ENCODE data around the gene STARD10. TPM values are rescaled to one million over a fixed set of nuclear protein-coding genes. Genes with fewer than 3 reads are reported as not detected.

Gene STARD10
- total RNA-seq, 4 donors from 2014 or later = 26.6 to 75.4 (median 58.1) TPM

DNA sequence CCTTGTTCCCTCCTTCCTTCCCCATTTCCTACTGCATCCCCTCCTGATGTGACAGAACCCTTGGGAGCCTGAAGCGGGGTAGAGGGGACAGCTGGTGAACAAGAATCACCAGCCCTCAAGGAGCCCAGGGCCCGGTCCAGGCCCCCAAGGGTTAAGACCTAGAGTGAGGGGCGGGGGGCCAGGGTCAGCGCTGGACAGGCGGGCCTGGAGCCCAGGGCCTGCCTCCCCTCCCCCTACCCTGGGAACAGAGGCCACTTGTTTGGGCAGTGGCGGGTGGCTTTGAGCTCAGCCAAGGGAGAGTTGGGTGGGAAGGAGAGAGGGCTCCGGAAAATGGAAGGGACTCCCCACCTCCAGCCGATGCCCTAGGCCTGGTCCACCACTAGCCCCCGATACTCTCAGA lies 43.8 kb downstream of the STARD10 start:
- peaks cover 17 to 54% (median 42%) of the 10 kb centered on the region in 4 donors for H3K4me1 ChIP-seq
- peaks cover 0 to 7% (median 3%) of the 10 kb centered on the region in 4 donors for H3K36me3 ChIP-seq
- intact Hi-C loops (cut with DNase I) = no loop called here
- 84% methylated on average over 6 of the region's 9 CpGs for WGBS
- DNase-seq (ENCODE audit: extremely low spot score) = no peak
- TF ChIP-seq CTCF (IDR thresholded peaks at IDR 0.05) (no peak), POLR2A (IDR thresholded peaks at IDR 0.05; ENCODE audit: low read depth) (no peak), EP300 (IDR thresholded peaks at IDR 0.05) (no peak), POLR2AphosphoS5 (IDR thresholded peaks at IDR 0.05) (no peak)
- no peaks in the 10 kb centered on the region for H3K9me3 ChIP-seq
- H3K27ac ChIP-seq (replicated peaks in 1 of 4) = no peak overlapping the region
- no peaks in the 10 kb centered on the region for H3K27me3 ChIP-seq
- H3K4me3 ChIP-seq = no peak overlapping the region

- intact Hi-C loops (cut with DNase I) = no loop called here
- no peak for DNase-seq (ENCODE audit: extremely low spot score)
- WGBS = 97% methylated on average over 4 of the region's 6 CpGs
- Histone ChIP-seq H3K9me3 (no peaks in the 10 kb centered on the region), H3K27ac (replicated peaks in 1 of 4) (no peak overlapping the region), H3K27me3 (no peaks in the 10 kb centered on the region), H3K4me1 (peaks cover 12 to 67% (median 55%) of the 10 kb centered on the region in 4 donors), H3K36me3 (no peaks in the 10 kb centered on the region), H3K4me3 (no peak overlapping the region)
- TF ChIP-seq CTCF (IDR thresholded peaks at IDR 0.05) = no peak
- TF ChIP-seq POLR2AphosphoS5 (IDR thresholded peaks at IDR 0.05) = no peak
- no peak for TF ChIP-seq EP300 (IDR thresholded peaks at IDR 0.05)
- TF ChIP-seq POLR2A (IDR thresholded peaks at IDR 0.05; ENCODE audit: low read depth) = no peak
Measured at GRCh38 chr11:72747289-72747855, 46.5 kb downstream of the STARD10 start.

DNA sequence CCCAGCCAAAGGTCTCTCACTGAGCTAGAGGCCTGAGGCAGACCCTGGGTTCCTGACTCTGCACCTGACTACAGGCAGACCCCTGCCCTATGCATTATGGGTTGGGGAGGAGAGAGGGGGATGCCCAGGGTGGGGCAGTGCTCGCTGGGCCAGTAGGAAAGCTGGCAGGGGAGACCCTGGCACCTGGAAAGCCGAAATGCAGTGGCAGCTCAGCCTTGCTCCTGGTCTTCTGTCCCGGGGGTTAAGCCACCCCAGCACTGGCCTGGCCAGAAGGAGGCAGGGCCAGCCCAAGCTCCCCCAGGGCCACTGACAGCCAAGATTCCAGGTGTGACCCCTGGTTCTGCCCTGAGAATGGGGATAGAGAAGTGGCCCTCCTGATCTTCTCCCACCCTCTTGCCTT lies 47.0 kb downstream of the STARD10 start:
- Histone ChIP-seq H3K4me3 (no peak overlapping the region), H3K9me3 (no peaks in the 10 kb centered on the region), H3K27ac (replicated peaks in 1 of 4) (no peak overlapping the region), H3K4me1 (peaks cover 16 to 67% (median 56%) of the 10 kb centered on the region in 4 donors), H3K27me3 (no peaks in the 10 kb centered on the region), H3K36me3 (no peaks in the 10 kb centered on the region)
- TF ChIP-seq POLR2AphosphoS5 (IDR thresholded peaks at IDR 0.05) (no peak), CTCF (IDR thresholded peaks at IDR 0.05) (no peak), EP300 (IDR thresholded peaks at IDR 0.05) (no peak), POLR2A (IDR thresholded peaks at IDR 0.05; ENCODE audit: low read depth) (no peak)
- intact Hi-C loops (cut with DNase I) = no loop called here
- WGBS = 93% methylated on average over 2 of the region's 3 CpGs
- DNase-seq (ENCODE audit: extremely low spot score) = no peak

GRCh38 chr11:72745925-72746550 lies 47.8 kb downstream of the STARD10 start:
- no peaks in the 10 kb centered on the region for H3K9me3 ChIP-seq
- H3K36me3 ChIP-seq = no peaks in the 10 kb centered on the region
- TF ChIP-seq EP300 (IDR thresholded peaks at IDR 0.05) = no peak
- no peak for TF ChIP-seq POLR2A (IDR thresholded peaks at IDR 0.05; ENCODE audit: low read depth)
- TF ChIP-seq POLR2AphosphoS5 (IDR thresholded peaks at IDR 0.05) = no peak
- TF ChIP-seq CTCF (IDR thresholded peaks at IDR 0.05) = no peak
- no peaks in the 10 kb centered on the region for H3K27me3 ChIP-seq
- H3K4me1 ChIP-seq = peaks cover 12 to 67% (median 56%) of the 10 kb centered on the region in 4 donors
- H3K27ac ChIP-seq (replicated peaks in 1 of 4) = no peak overlapping the region
- no peak for DNase-seq (ENCODE audit: extremely low spot score)
- 82% methylated on average over 5 of the region's 11 CpGs for WGBS
- H3K4me3 ChIP-seq = no peak overlapping the region
- intact Hi-C loops (cut with DNase I) = no loop called here
